ENCODE results near the gene OR1S1. TPM values are rescaled to one million over a fixed set of nuclear protein-coding genes. Genes with fewer than 3 reads are reported as not detected.
"Not testable (repeated sequence)": the region's sequence is repeated elsewhere in the genome, so short reads cannot be mapped to it uniquely, and the experiment has no call there.

Gene OR1S1
- total RNA-seq (2014; rRNA removed; shearing (Covaris generic); ENCODE audit: low replicate concordance): not detected in 2 replicates

- DNase-seq (ENCODE audit: low read depth); in situ Hi-C loops (cut with HindIII; ENCODE audit: low pct_unique_long_range_greater_than_20kb, low sequenced_read_pairs): not testable (repeated sequence)
These were observed at the start of gene OR1S1 for GRCh38 chr11:58212420-58212819. TSS of gene OR1S1 (plus strand) at chr11:58212720.

- in situ Hi-C loops (cut with HindIII; ENCODE audit: low pct_unique_long_range_greater_than_20kb, low sequenced_read_pairs): no loop called here
- no peak for DNase-seq (ENCODE audit: low read depth)
These were observed 48.1 kb upstream of the OR1S1 start for GRCh38 chr11:58164389-58164788.

GRCh38 chr11:58164990-58165389 is 47.5 kb upstream of the OR1S1 start:
- no peak for DNase-seq (ENCODE audit: low read depth)
- in situ Hi-C loops (cut with HindIII; ENCODE audit: low pct_unique_long_range_greater_than_20kb, low sequenced_read_pairs): no loop called here

- in situ Hi-C loops (cut with HindIII; ENCODE audit: low pct_unique_long_range_greater_than_20kb, low sequenced_read_pairs): no loop called here
- DNase-seq (ENCODE audit: low read depth): no peak
These were observed 46.9 kb upstream of the OR1S1 start for GRCh38 chr11:58165504-58166106.

GRCh38 chr11:58177409-58178054 is 35.0 kb upstream of the OR1S1 start:
- DNase-seq (ENCODE audit: low read depth): no peak
- in situ Hi-C loops (cut with HindIII; ENCODE audit: low pct_unique_long_range_greater_than_20kb, low sequenced_read_pairs): no loop called here

- DNase-seq (ENCODE audit: low read depth): no peak
- in situ Hi-C loops (cut with HindIII; ENCODE audit: low pct_unique_long_range_greater_than_20kb, low sequenced_read_pairs): no loop called here
These were observed 34.1 kb upstream of the OR1S1 start for GRCh38 chr11:58178444-58178843.

- in situ Hi-C loops (cut with HindIII; ENCODE audit: low pct_unique_long_range_greater_than_20kb, low sequenced_read_pairs): no loop called here
- no peak for DNase-seq (ENCODE audit: low read depth)
These were observed 32.9 kb upstream of the OR1S1 start for GRCh38 chr11:58179648-58180047.

- no peak for DNase-seq (ENCODE audit: low read depth)
- in situ Hi-C loops (cut with HindIII; ENCODE audit: low pct_unique_long_range_greater_than_20kb, low sequenced_read_pairs): no loop called here
These were observed 25.6 kb upstream of the OR1S1 start for GRCh38 chr11:58186938-58187337.

GRCh38 chr11:58188770-58189169 is 23.8 kb upstream of the OR1S1 start, which contains the start of gene OR9Q2:
TSS of gene OR9Q2 (plus strand) at chr11:58189070. CDS start at chr11:58190491, 1,421 bp downstream.
- DNase-seq (ENCODE audit: low read depth): no peak
- in situ Hi-C loops (cut with HindIII; ENCODE audit: low pct_unique_long_range_greater_than_20kb, low sequenced_read_pairs): no loop called here

GRCh38 chr11:58192229-58192628 is 20.3 kb upstream of the OR1S1 start:
- in situ Hi-C loops (cut with HindIII; ENCODE audit: low pct_unique_long_range_greater_than_20kb, low sequenced_read_pairs): no loop called here
- DNase-seq (ENCODE audit: low read depth): no peak

- no peak for DNase-seq (ENCODE audit: low read depth)
- in situ Hi-C loops (cut with HindIII; ENCODE audit: low pct_unique_long_range_greater_than_20kb, low sequenced_read_pairs): no loop called here
These were observed 19.1 kb upstream of the OR1S1 start for GRCh38 chr11:58193391-58193790.

GRCh38 chr11:58195939-58196338 is 16.6 kb upstream of the OR1S1 start:
- in situ Hi-C loops (cut with HindIII; ENCODE audit: low pct_unique_long_range_greater_than_20kb, low sequenced_read_pairs): no loop called here
- DNase-seq (ENCODE audit: low read depth): no peak

GRCh38 chr11:58199271-58199670 is 13.2 kb upstream of the OR1S1 start:
- no peak for DNase-seq (ENCODE audit: low read depth)
- in situ Hi-C loops (cut with HindIII; ENCODE audit: low pct_unique_long_range_greater_than_20kb, low sequenced_read_pairs): no loop called here

- in situ Hi-C loops (cut with HindIII; ENCODE audit: low pct_unique_long_range_greater_than_20kb, low sequenced_read_pairs): no loop called here
- no peak for DNase-seq (ENCODE audit: low read depth)
These were observed 8.5 kb upstream of the OR1S1 start, which contains the start of gene OR1S2 for GRCh38 chr11:58204042-58204441. TSS of gene OR1S2 (minus strand) at chr11:58204142. CDS start at chr11:58204142, 0 bp downstream.

GRCh38 chr11:58216476-58216875 is 4.0 kb downstream of the OR1S1 start:
- DNase-seq (ENCODE audit: low read depth): no peak
- in situ Hi-C loops (cut with HindIII; ENCODE audit: low pct_unique_long_range_greater_than_20kb, low sequenced_read_pairs): no loop called here

- in situ Hi-C loops (cut with HindIII; ENCODE audit: low pct_unique_long_range_greater_than_20kb, low sequenced_read_pairs): no loop called here
- no peak for DNase-seq (ENCODE audit: low read depth)
These were observed 10.2 kb downstream of the OR1S1 start for GRCh38 chr11:58222721-58223120.

GRCh38 chr11:58227956-58228615 is 15.6 kb downstream of the OR1S1 start:
- no peak for DNase-seq (ENCODE audit: low read depth)
- in situ Hi-C loops (cut with HindIII; ENCODE audit: low pct_unique_long_range_greater_than_20kb, low sequenced_read_pairs): no loop called here

GRCh38 chr11:58243954-58244353 is 31.4 kb downstream of the OR1S1 start:
- in situ Hi-C loops (cut with HindIII; ENCODE audit: low pct_unique_long_range_greater_than_20kb, low sequenced_read_pairs): no loop called here

GRCh38 chr11:58254936-58255335 is 42.4 kb downstream of the OR1S1 start:
- in situ Hi-C loops (cut with HindIII; ENCODE audit: low pct_unique_long_range_greater_than_20kb, low sequenced_read_pairs): no loop called here
- DNase-seq (ENCODE audit: low read depth): no peak

More at GRCh38 chr11:58243954-58244353, 31.4 kb downstream of the OR1S1 start:
- DNase-seq (ENCODE audit: low read depth): no peak

Measured in Caki2 (cell line).